ENCODE measurements around the gene GDI1. TPM values are rescaled to one million over a fixed set of nuclear protein-coding genes. Genes with fewer than 3 reads are reported as not detected.
"Not testable (repeated sequence)": the region's sequence is repeated elsewhere in the genome, so short reads cannot be mapped to it uniquely, and the experiment has no call there.

The GDI1 gene
- 31.4 TPM for total RNA-seq

- peak; percentile 60 for DNase-seq (ENCODE audit: low spot score)
- ATAC-seq = peak; percentile 76
These were observed at the start of gene GDI1 for GRCh38 chrX:154436983-154437752. GDI1 (plus strand) TSS chrX:154437154; CDS start chrX:154437255, 101 bp downstream.

GRCh38 chrX:154388094-154388493, 48.9 kb upstream of the GDI1 start:
- peak; percentile 36 for ATAC-seq
- not testable (repeated sequence) for DNase-seq (ENCODE audit: low spot score)

- DNase-seq (ENCODE audit: low spot score) = not testable (repeated sequence)
These were observed 48.3 kb upstream of the GDI1 start for GRCh38 chrX:154388649-154389048.

GRCh38 chrX:154389812-154390747, 46.9 kb upstream of the GDI1 start:
- ATAC-seq (peak; percentile 84), DNase-seq (ENCODE audit: low spot score) (peak; percentile 46)

More at GRCh38 chrX:154388649-154389048, 48.3 kb upstream of the GDI1 start:
- peak; percentile 4 for ATAC-seq

GRCh38 chrX:154396363-154396762, 40.6 kb upstream of the GDI1 start:
- not testable (repeated sequence) for DNase-seq (ENCODE audit: low spot score); ATAC-seq

- peak; percentile 77 for DNase-seq (ENCODE audit: low spot score)
- ATAC-seq = peak; percentile 77
These were observed 39.7 kb upstream of the GDI1 start for GRCh38 chrX:154396973-154397887.

- ATAC-seq (peak; percentile 77), DNase-seq (ENCODE audit: low spot score) (peak; percentile 94)
These were observed 38.9 kb upstream of the GDI1 start, which contains the start of gene RPL10 for GRCh38 chrX:154397888-154398667. RPL10 (plus strand) TSS chrX:154398377; CDS start chrX:154398520, 143 bp downstream.

- DNase-seq (ENCODE audit: low spot score) (peak; percentile 82), ATAC-seq (peak; percentile 65)
These were observed 38.1 kb upstream of the GDI1 start for GRCh38 chrX:154398668-154399526.

- DNase-seq (ENCODE audit: low spot score) = no peak
- no peak for ATAC-seq
These were observed 37.2 kb upstream of the GDI1 start for GRCh38 chrX:154399527-154400368.

- DNase-seq (ENCODE audit: low spot score); ATAC-seq: not testable (repeated sequence)
These were observed 36.6 kb upstream of the GDI1 start for GRCh38 chrX:154400369-154400817.

- ATAC-seq (peak; percentile 33), DNase-seq (ENCODE audit: low spot score) (peak; percentile 67)
These were observed 35.7 kb upstream of the GDI1 start for GRCh38 chrX:154401045-154401799.

GRCh38 chrX:154401918-154402621, 34.9 kb upstream of the GDI1 start:
- DNase-seq (ENCODE audit: low spot score) (no peak), ATAC-seq (peak; percentile 23)

GRCh38 chrX:154402622-154403127, 34.3 kb upstream of the GDI1 start:
- no peak for DNase-seq (ENCODE audit: low spot score)
- ATAC-seq = no peak

- ATAC-seq (no peak), DNase-seq (ENCODE audit: low spot score) (no peak)
These were observed 33.8 kb upstream of the GDI1 start for GRCh38 chrX:154403192-154403591.

- ATAC-seq = no peak
- DNase-seq (ENCODE audit: low spot score) = no peak
These were observed 33.1 kb upstream of the GDI1 start for GRCh38 chrX:154403858-154404257.

GRCh38 chrX:154404625-154405192, 32.2 kb upstream of the GDI1 start:
- no peak for DNase-seq (ENCODE audit: low spot score)

More at GRCh38 chrX:154404625-154405192, 32.2 kb upstream of the GDI1 start:
- ATAC-seq = no peak

All from left lobe of liver (tissue), 2 donors.